GM12878 (cell line): ENCODE data around the gene LRRC27. TPM values are rescaled to one million over a fixed set of nuclear protein-coding genes. Genes with fewer than 3 reads are reported as not detected.

ENCODE experiments used
- CUX1 ChIP-seq: IDR thresholded peaks from 2 replicates; pipeline ENCODE4 v1.6.1; 2012; ENCODE audit warnings: improper control_type of control experiment, low read depth, low read length; ENCODE audit not compliant: insufficient replicate concordance
- HDAC6 ChIP-seq: fragments of 200-600 bp; sonication (generic); IDR thresholded peaks from one replicate; pipeline ENCODE4 v1.8.0; 2017; ENCODE audit warnings: antibody characterized with exemption; ENCODE audit not compliant: unreplicated experiment
- LARP7 ChIP-seq: fragments of 450-650 bp; IDR thresholded peaks from 2 replicates; pipeline ENCODE4 v1.6.1; 2017; ENCODE audit warnings: mild to moderate bottlenecking
- SIX5 ChIP-seq: IDR thresholded peaks from 2 replicates; pipeline ENCODE4 v1.6.1; 2011; ENCODE audit warnings: mild to moderate bottlenecking, low read depth, low read length, moderate library complexity; ENCODE audit not compliant: severe bottlenecking
- SRF ChIP-seq, 2 experiments: IDR thresholded peaks; 2 replicates each; pipeline ENCODE4 v1.6.1; 2011; ENCODE audit warnings: low read depth in 2 of 2, low read length in 2 of 2, mild to moderate bottlenecking in 1 of 2, moderate library complexity in 1 of 2
- polyA plus RNA-seq, 11 experiments: library from polyadenylated mRNA; depleted of rRNA in 4 of 11; unstranded in 6 of 11; stranded (reverse) in 5 of 11; fragments of >200 nt; fragmentation: Nextera tagmentation in 4 of 11; fragmentation: Illumina TruSeq in 1 of 11; extraction: Ambion mirVana in 4 of 11; extraction: Trizol in 1 of 11; gene quantifications; 1 replicate in 1 of 11; 2 replicates in 10 of 11; pipeline versions ENCODE4 v1.2.1 to v1.2.3, GENCODE V29; 2011 to 2016; ENCODE audit warnings: inconsistent platforms in 2 of 11, missing spikeins in 2 of 11, low read depth in 1 of 11
- total RNA-seq, 4 experiments: library from RNA; depleted of rRNA in 3 of 4; stranded (reverse); fragments of >200 nt in 3 of 4; fragmentation: Illumina TruSeq in 1 of 4; extraction: Trizol in 1 of 4; gene quantifications; 2 replicates each; pipeline versions ENCODE4 v1.2.1 to v1.2.3, GENCODE V29; 2013 to 2021
- TF ChIP-seq, protein P1 (sequence below): fragments of 450-650 bp; IDR thresholded peaks from 2 replicates; pipeline ENCODE4 v1.6.1; 2017; ENCODE audit warnings: antibody characterized with exemption, mild to moderate bottlenecking, moderate library complexity

Gene LRRC27
- total and polyA plus RNA-seq, 10 of the 15 experiments (the other 5 are each of a cell fraction or from before 2014, with no cell fraction given): 0.48 to 6.9 (median 4.7) TPM

DNA sequence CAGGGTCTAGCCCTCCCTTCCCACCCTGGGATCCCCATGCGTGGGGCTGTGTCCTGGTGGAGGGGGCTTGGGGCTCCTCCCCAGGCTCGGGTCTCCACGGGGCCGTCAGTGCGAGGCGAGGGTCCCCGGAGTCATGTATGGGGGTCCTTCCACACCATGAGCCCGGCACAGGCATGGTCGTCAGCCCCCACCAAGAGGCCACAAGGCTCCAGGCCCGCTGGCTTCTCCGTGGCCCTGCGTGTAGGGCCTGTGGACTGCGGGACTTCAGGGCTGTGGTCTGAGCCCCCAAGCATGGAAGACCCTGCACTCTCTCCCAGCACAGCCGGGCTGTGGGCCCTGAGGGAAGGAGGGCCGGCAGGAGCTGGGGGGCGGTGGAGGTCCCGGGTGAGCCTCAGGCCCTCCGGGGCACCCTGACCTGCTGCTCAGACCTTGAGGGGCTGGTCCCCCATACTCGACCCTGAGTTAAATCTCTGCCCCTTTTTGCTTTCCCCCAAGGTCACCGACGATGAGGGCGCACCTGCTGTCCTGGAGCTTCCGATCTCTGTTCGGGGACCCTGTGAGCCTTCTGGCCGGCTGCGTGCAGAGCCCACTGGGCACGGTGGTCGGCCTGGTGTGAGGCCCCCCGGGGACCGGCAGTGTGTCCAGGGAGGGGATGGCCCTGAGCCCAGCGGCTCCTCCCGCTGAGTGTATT, 84.7 kb downstream of the LRRC27 start (continued):
- no peak for TF ChIP-seq CUX1
- no peak for TF ChIP-seq HDAC6
- no peak for TF ChIP-seq LARP7
- TF ChIP-seq, protein P1, sequence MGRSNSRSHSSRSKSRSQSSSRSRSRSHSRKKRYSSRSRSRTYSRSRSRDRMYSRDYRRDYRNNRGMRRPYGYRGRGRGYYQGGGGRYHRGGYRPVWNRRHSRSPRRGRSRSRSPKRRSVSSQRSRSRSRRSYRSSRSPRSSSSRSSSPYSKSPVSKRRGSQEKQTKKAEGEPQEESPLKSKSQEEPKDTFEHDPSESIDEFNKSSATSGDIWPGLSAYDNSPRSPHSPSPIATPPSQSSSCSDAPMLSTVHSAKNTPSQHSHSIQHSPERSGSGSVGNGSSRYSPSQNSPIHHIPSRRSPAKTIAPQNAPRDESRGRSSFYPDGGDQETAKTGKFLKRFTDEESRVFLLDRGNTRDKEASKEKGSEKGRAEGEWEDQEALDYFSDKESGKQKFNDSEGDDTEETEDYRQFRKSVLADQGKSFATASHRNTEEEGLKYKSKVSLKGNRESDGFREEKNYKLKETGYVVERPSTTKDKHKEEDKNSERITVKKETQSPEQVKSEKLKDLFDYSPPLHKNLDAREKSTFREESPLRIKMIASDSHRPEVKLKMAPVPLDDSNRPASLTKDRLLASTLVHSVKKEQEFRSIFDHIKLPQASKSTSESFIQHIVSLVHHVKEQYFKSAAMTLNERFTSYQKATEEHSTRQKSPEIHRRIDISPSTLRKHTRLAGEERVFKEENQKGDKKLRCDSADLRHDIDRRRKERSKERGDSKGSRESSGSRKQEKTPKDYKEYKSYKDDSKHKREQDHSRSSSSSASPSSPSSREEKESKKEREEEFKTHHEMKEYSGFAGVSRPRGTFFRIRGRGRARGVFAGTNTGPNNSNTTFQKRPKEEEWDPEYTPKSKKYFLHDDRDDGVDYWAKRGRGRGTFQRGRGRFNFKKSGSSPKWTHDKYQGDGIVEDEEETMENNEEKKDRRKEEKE: no peak
- TF ChIP-seq SIX5: no peak
- no peak for TF ChIP-seq SRF (IDR thresholded peaks at IDR 0.05; ENCODE audit: low read depth in 2 of 2, low read length in 2 of 2)
